ENCODE measurements around the gene SGK1.

GRCh38 chr6:134199848-134200606, 117.9 kb downstream of the SGK1 start:
- no peak for TF ChIP-seq CTCF (IDR thresholded peaks at IDR 0.05)
- TF ChIP-seq POLR2AphosphoS5 (IDR thresholded peaks at IDR 0.05) = no peak

Measured in suprapubic skin (tissue), 3 donors.